GM12878 (cell line): ENCODE results near the gene IPP. TPM values are rescaled to one million over a fixed set of nuclear protein-coding genes. Genes with fewer than 3 reads are reported as not detected.

Experiments
- ATAC-seq: fragments of 200-7000 bp; cut with Tn5 transposase; 3 replicates; pipeline ENCODE4 v1.9.1; 2020; ENCODE audit warnings: mild to moderate bottlenecking, moderate library complexity
- BruUV-seq: library from RNA; stranded (reverse); fragments of 400-500 nt; replicated peaks from 2 replicates; lab custom pipeline; 2021; lab: Mats Ljungman, UMichigan
- CTCF ChIA-PET: fragments of 300-600 bp; sonication (Branson Sonifier 250); formaldehyde crosslinking; extraction: SDS; loops from one replicate; lab custom pipeline; 2021; ENCODE audit warnings: inconsistent platforms; lab: Yijun Ruan, JAX
- POLR2A ChIA-PET: fragments of 350-600 bp; formaldehyde crosslinking; extraction: SDS; loops from one replicate; lab custom pipeline; 2021; ENCODE audit warnings: inconsistent platforms; lab: Charles Lee
- RAD21 ChIA-PET: fragments of 300-600 bp; sonication (Branson Sonifier 250); formaldehyde crosslinking; loops from one replicate; lab custom pipeline; 2023; ENCODE audit warnings: antibody characterized with exemption; ENCODE audit not compliant: unreplicated experiment; lab: Charles Lee
- SMC1A ChIA-PET: fragments of 300-600 bp; sonication (Branson Sonifier 250); formaldehyde crosslinking; loops from one replicate; lab custom pipeline; 2023; ENCODE audit not compliant: unreplicated experiment, uncharacterized antibody; lab: Charles Lee
- DNase-seq: peaks from one replicate; pipeline ENCODE4 v3.0.0-alpha.2; 2011; ENCODE audit warnings: low read depth, low spot score
- FAIRE-seq: peaks from 3 replicates; lab custom pipeline; 2011; peaks lifted over from hg19 to GRCh38; lab: Jason Lieb, UNC
- H2AFZ ChIP-seq: 2 replicates; pipeline ENCODE4 v1.6.0; 2011; ENCODE audit warnings: low read depth, low read length, control low read depth; ENCODE audit not compliant: control insufficient read depth
- H3K27ac ChIP-seq: 2 replicates; pipeline ENCODE4 v1.5.1; 2011; ENCODE audit warnings: control low read depth; ENCODE audit not compliant: control insufficient read depth, insufficient read depth
- H3K27me3 ChIP-seq, 2 experiments: replicated peaks in 1 of 2; 2 replicates each; pipeline versions ENCODE4 v1.6.0 to v1.6.1; 2011; ENCODE audit warnings: low read length in 1 of 2; ENCODE audit not compliant: control insufficient read depth in 2 of 2, insufficient read depth in 2 of 2
- H3K36me3 ChIP-seq, 2 experiments: 2 replicates each; pipeline ENCODE4 v1.5.1; 2011; ENCODE audit warnings: low read length in 1 of 2; ENCODE audit not compliant: control insufficient read depth in 2 of 2, insufficient read depth in 2 of 2
- H3K4me1 ChIP-seq: 2 replicates; pipeline ENCODE4 v1.6.1; 2011; ENCODE audit warnings: mild to moderate bottlenecking, low read length, moderate library complexity, mixed read lengths; ENCODE audit not compliant: control insufficient read depth, insufficient read depth
- H3K4me2 ChIP-seq: 2 replicates; pipeline ENCODE4 v1.6.0; 2011; ENCODE audit warnings: control low read depth; ENCODE audit not compliant: control insufficient read depth, insufficient read depth
- H3K4me3 ChIP-seq: fragments of 200-600 bp; sonication (generic); 2 replicates; pipeline ENCODE4 v1.5.1; 2016
- H3K79me2 ChIP-seq: 2 replicates; pipeline ENCODE4 v1.6.0; 2011; ENCODE audit warnings: low read length; ENCODE audit not compliant: control insufficient read depth, insufficient read depth
- H3K9ac ChIP-seq: 2 replicates; pipeline ENCODE4 v1.8.0; 2011; ENCODE audit warnings: low read length, control low read depth, mixed read lengths; ENCODE audit not compliant: control insufficient read depth, insufficient read depth
- H3K9me3 ChIP-seq: replicated peaks from 3 replicates; pipeline ENCODE4 v1.5.1; 2011; ENCODE audit warnings: mild to moderate bottlenecking, low read length; ENCODE audit not compliant: control insufficient read depth, insufficient read depth
- H4K20me1 ChIP-seq: 2 replicates; pipeline ENCODE4 v1.6.0; 2011; ENCODE audit not compliant: control insufficient read depth, insufficient read depth
- CUX1 ChIP-seq: IDR thresholded peaks from 2 replicates; pipeline ENCODE4 v1.6.1; 2012; ENCODE audit warnings: improper control_type of control experiment, low read depth, low read length; ENCODE audit not compliant: insufficient replicate concordance
- MTA2 ChIP-seq: fragments of 450-650 bp; IDR thresholded peaks from 2 replicates; pipeline ENCODE4 v1.6.1; 2016; ENCODE audit warnings: low read depth, mild to moderate bottlenecking, moderate library complexity
- NFYA ChIP-seq: IDR thresholded peaks from 2 replicates; pipeline ENCODE4 v1.6.1; 2011; ENCODE audit warnings: low read depth, mild to moderate bottlenecking, low read length, improper control_type of control experiment, borderline replicate concordance
- NR2C1 ChIP-seq: fragments of 450-650 bp; IDR thresholded peaks from 2 replicates; pipeline ENCODE4 v1.6.1; 2017; ENCODE audit warnings: antibody characterized with exemption, mild to moderate bottlenecking, moderate library complexity
- RFX5 ChIP-seq: IDR thresholded peaks from 2 replicates; pipeline ENCODE4 v1.6.1; 2011; ENCODE audit warnings: low read depth, low read length, improper control_type of control experiment
- SIX5 ChIP-seq: IDR thresholded peaks from 2 replicates; pipeline ENCODE4 v1.6.1; 2011; ENCODE audit warnings: mild to moderate bottlenecking, low read depth, low read length, moderate library complexity; ENCODE audit not compliant: severe bottlenecking
- SMARCA5 ChIP-seq: fragments of 450-650 bp; IDR thresholded peaks from 2 replicates; pipeline ENCODE4 v1.6.1; 2017; ENCODE audit warnings: mild to moderate bottlenecking
- TCF12 ChIP-seq: IDR thresholded peaks from 2 replicates; pipeline ENCODE4 v1.6.1; 2011; ENCODE audit warnings: low read depth, mild to moderate bottlenecking, low read length
- WGBS: methylation state at CpG from one replicate; pipeline ENCODE4 v1.1.6; 2016; ENCODE audit warnings: low lambda C conversion rate; ENCODE audit not compliant: insufficient replicate concordance, insufficient coverage; ENCODE audit errors: missing lambda C conversion rate; 5-methylcytosine and 5-hydroxymethylcytosine counted together
- in situ Hi-C: fragments of 300-500 bp; cut with MboI; formaldehyde crosslinking; loops from 9 replicates; pipeline ENCODE4 v1.14.3; 2018; ENCODE audit warnings: mixed read lengths
- intact Hi-C: fragments of 100-400 bp; cut with micrococcal nuclease; formaldehyde crosslinking; loops from one replicate; pipeline ENCODE4 v1.14.2; 2022; ENCODE audit not compliant: unreplicated experiment
- polyA plus RNA-seq, 11 experiments: library from polyadenylated mRNA; depleted of rRNA in 4 of 11; unstranded in 6 of 11; stranded (reverse) in 5 of 11; fragments of >200 nt; fragmentation: Nextera tagmentation in 4 of 11; fragmentation: Illumina TruSeq in 1 of 11; extraction: Ambion mirVana in 4 of 11; extraction: Trizol in 1 of 11; gene quantifications; 1 replicate in 1 of 11; 2 replicates in 10 of 11; pipeline versions ENCODE4 v1.2.1 to v1.2.3, GENCODE V29; 2011 to 2016; ENCODE audit warnings: inconsistent platforms in 2 of 11, missing spikeins in 2 of 11, low read depth in 1 of 11
- total RNA-seq, 4 experiments: library from RNA; depleted of rRNA in 3 of 4; stranded (reverse); fragments of >200 nt in 3 of 4; fragmentation: Illumina TruSeq in 1 of 4; extraction: Trizol in 1 of 4; gene quantifications; 2 replicates each; pipeline versions ENCODE4 v1.2.1 to v1.2.3, GENCODE V29; 2013 to 2021
- TF ChIP-seq, protein P1 (sequence below): IDR thresholded peaks from 2 replicates; pipeline ENCODE4 v1.6.1; 2012; ENCODE audit warnings: low read length, inconsistent platforms
- TF ChIP-seq, protein P2 (sequence below): fragments of 450-650 bp; IDR thresholded peaks from 2 replicates; pipeline ENCODE4 v1.6.1; 2018; ENCODE audit warnings: mild to moderate bottlenecking, low read depth, moderate library complexity; ENCODE audit not compliant: partially characterized antibody
- TF ChIP-seq, protein P3 (sequence below): fragments of 450-650 bp; formaldehyde crosslinking; IDR thresholded peaks from 2 replicates; pipeline ENCODE4 v1.5.0; 2022; ENCODE audit warnings: mild to moderate bottlenecking, missing genetic modification characterization

Gene IPP
- total and polyA plus RNA-seq, 10 of the 15 experiments (the other 5 are each of a cell fraction or from before 2014, with no cell fraction given) = 4.7 to 15.0 (median 10.4) TPM

DNA sequence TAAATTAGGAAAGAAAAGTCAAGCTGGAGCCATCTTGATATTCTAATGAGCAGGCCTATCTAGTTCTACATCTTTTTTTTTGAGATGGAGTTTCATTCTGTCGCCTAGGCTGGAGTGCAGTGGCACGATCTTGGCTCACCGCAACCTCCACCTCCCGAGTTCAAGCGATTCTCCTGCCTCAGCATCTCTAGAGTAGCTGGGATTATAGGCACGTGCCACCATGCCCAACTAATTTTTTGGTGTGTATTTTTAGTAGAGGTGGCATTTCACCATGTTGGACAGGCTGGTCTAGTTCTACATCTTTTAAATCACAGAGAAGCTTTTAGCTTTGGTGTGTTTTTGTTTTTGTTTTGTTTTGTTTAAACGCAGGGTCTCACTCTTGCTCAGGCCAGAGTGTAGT lies 55.6 kb downstream of the IPP start:
- ChIA-PET RAD21 (no interaction called here), CTCF (interaction anchor here (0.7 kb wide), 1 partner anchor 422 kb away, joined by 3 read pairs; no protein-coding TSS in a partner anchor), SMC1A (interaction anchor here (0.6 to 1.8 kb wide), 3 partner anchors 12 to 390 kb away, joined by 3 to 5 read pairs (median 3); no protein-coding TSS in a partner anchor), POLR2A (interaction anchor here (0.6 kb wide), 1 partner anchor 70 kb away, joined by 3 read pairs; no protein-coding TSS in a partner anchor)
- no TSS peak for BruUV-seq
- H3K4me3 ChIP-seq = no peak overlapping the region
- no peak for DNase-seq
- intact Hi-C loops (no loop called here), in situ Hi-C loops (loop anchor here (5.0 kb wide), 1 partner anchor 52 kb away; no protein-coding TSS in a partner anchor)
- no peak overlapping the region for H3K4me2 ChIP-seq
- FAIRE-seq = no peak
- peaks cover 15% of the 10 kb centered on the region for H3K79me2 ChIP-seq
- H3K36me3 ChIP-seq = peaks cover 4 to 17% of the 10 kb centered on the region in 2 experiments
- H3K27ac ChIP-seq = no peak overlapping the region
- no peaks in the 10 kb centered on the region for H4K20me1 ChIP-seq
- no peaks in the 10 kb centered on the region for H3K27me3 ChIP-seq
- H2AFZ ChIP-seq = no peak overlapping the region
- no peak overlapping the region for H3K9ac ChIP-seq
- no peak for ATAC-seq
- H3K4me1 ChIP-seq = peaks cover under 1% of the 10 kb centered on the region; the same call in 1 of the 2 replicates
- over 99% methylated on average over 7 of the region's 7 CpGs for WGBS
- H3K9me3 ChIP-seq = no peaks in the 10 kb centered on the region
- no peak for TF ChIP-seq NFYA
- no peak for TF ChIP-seq SMARCA5
- TF ChIP-seq TCF12 = no peak
- no peak for TF ChIP-seq SIX5
- TF ChIP-seq NR2C1 = no peak
- TF ChIP-seq CUX1 = no peak
- TF ChIP-seq MTA2 = no peak
- TF ChIP-seq, protein P1, sequence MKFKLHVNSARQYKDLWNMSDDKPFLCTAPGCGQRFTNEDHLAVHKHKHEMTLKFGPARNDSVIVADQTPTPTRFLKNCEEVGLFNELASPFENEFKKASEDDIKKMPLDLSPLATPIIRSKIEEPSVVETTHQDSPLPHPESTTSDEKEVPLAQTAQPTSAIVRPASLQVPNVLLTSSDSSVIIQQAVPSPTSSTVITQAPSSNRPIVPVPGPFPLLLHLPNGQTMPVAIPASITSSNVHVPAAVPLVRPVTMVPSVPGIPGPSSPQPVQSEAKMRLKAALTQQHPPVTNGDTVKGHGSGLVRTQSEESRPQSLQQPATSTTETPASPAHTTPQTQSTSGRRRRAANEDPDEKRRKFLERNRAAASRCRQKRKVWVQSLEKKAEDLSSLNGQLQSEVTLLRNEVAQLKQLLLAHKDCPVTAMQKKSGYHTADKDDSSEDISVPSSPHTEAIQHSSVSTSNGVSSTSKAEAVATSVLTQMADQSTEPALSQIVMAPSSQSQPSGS = no peak
- TF ChIP-seq, protein P2, sequence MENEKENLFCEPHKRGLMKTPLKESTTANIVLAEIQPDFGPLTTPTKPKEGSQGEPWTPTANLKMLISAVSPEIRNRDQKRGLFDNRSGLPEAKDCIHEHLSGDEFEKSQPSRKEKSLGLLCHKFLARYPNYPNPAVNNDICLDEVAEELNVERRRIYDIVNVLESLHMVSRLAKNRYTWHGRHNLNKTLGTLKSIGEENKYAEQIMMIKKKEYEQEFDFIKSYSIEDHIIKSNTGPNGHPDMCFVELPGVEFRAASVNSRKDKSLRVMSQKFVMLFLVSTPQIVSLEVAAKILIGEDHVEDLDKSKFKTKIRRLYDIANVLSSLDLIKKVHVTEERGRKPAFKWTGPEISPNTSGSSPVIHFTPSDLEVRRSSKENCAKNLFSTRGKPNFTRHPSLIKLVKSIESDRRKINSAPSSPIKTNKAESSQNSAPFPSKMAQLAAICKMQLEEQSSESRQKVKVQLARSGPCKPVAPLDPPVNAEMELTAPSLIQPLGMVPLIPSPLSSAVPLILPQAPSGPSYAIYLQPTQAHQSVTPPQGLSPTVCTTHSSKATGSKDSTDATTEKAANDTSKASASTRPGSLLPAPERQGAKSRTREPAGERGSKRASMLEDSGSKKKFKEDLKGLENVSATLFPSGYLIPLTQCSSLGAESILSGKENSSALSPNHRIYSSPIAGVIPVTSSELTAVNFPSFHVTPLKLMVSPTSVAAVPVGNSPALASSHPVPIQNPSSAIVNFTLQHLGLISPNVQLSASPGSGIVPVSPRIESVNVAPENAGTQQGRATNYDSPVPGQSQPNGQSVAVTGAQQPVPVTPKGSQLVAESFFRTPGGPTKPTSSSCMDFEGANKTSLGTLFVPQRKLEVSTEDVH = no peak
- TF ChIP-seq, protein P3, sequence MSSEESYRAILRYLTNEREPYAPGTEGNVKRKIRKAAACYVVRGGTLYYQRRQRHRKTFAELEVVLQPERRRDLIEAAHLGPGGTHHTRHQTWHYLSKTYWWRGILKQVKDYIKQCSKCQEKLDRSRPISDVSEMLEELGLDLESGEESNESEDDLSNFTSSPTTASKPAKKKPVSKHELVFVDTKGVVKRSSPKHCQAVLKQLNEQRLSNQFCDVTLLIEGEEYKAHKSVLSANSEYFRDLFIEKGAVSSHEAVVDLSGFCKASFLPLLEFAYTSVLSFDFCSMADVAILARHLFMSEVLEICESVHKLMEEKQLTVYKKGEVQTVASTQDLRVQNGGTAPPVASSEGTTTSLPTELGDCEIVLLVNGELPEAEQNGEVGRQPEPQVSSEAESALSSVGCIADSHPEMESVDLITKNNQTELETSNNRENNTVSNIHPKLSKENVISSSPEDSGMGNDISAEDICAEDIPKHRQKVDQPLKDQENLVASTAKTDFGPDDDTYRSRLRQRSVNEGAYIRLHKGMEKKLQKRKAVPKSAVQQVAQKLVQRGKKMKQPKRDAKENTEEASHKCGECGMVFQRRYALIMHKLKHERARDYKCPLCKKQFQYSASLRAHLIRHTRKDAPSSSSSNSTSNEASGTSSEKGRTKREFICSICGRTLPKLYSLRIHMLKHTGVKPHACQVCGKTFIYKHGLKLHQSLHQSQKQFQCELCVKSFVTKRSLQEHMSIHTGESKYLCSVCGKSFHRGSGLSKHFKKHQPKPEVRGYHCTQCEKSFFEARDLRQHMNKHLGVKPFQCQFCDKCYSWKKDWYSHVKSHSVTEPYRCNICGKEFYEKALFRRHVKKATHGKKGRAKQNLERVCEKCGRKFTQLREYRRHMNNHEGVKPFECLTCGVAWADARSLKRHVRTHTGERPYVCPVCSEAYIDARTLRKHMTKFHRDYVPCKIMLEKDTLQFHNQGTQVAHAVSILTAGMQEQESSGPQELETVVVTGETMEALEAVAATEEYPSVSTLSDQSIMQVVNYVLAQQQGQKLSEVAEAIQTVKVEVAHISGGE = no peak
- no peak for TF ChIP-seq RFX5
